WTC11 (cell line): ENCODE results near the gene AFF3.

Experiments used
- SMAD3 ChIP-seq: sonication (generic); formaldehyde crosslinking; IDR thresholded peaks from 2 replicates; pipeline ENCODE4 v1.8.0; 2022; ENCODE audit warnings: missing genetic modification reagents, mild to moderate bottlenecking, borderline replicate concordance
- TF ChIP-seq, protein P1 (sequence below): sonication (generic); formaldehyde crosslinking; IDR thresholded peaks from 2 replicates; pipeline ENCODE4 v1.8.0; 2023; ENCODE audit warnings: missing genetic modification reagents

GRCh38 chr2:99552529-99552928 is 589.9 kb downstream of the AFF3 start:
- no peak for TF ChIP-seq SMAD3 (CRISPR knock-in tag)
- TF ChIP-seq, protein P1, sequence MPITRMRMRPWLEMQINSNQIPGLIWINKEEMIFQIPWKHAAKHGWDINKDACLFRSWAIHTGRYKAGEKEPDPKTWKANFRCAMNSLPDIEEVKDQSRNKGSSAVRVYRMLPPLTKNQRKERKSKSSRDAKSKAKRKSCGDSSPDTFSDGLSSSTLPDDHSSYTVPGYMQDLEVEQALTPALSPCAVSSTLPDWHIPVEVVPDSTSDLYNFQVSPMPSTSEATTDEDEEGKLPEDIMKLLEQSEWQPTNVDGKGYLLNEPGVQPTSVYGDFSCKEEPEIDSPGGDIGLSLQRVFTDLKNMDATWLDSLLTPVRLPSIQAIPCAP (CRISPR knock-in tag) = no peak
